ENCODE data around the gene IFFO2.

Gene IFFO2

GRCh38 chr1:18866314-18866713, 90.2 kb downstream of the IFFO2 start:
- no peak for DNase-seq (ENCODE audit: low spot score)
- TF ChIP-seq CTCF (IDR thresholded peaks at IDR 0.05): no peak
- Histone ChIP-seq H3K4me3 (no peak overlapping the region), H3K27ac (no peak overlapping the region)

- DNase-seq (ENCODE audit: low spot score): no peak
- Histone ChIP-seq H3K4me3 (no peak overlapping the region), H3K27ac (no peak overlapping the region)
- no peak for TF ChIP-seq CTCF (IDR thresholded peaks at IDR 0.05)
Observed at GRCh38 chr1:18865176-18865575, 91.3 kb downstream of the IFFO2 start.

- no peak for TF ChIP-seq CTCF (IDR thresholded peaks at IDR 0.05)
Observed at GRCh38 chr1:18861590-18861989, 94.9 kb downstream of the IFFO2 start.

GRCh38 chr1:18861082-18861481, 95.4 kb downstream of the IFFO2 start:
- Histone ChIP-seq H3K4me3 (no peak overlapping the region), H3K27ac (no peak overlapping the region)
- no peak for TF ChIP-seq CTCF (IDR thresholded peaks at IDR 0.05)
- no peak for DNase-seq (ENCODE audit: low spot score)

More at GRCh38 chr1:18861590-18861989, 94.9 kb downstream of the IFFO2 start:
- no peak for DNase-seq (ENCODE audit: low spot score)
- Histone ChIP-seq H3K4me3 (no peak overlapping the region), H3K27ac (no peak overlapping the region)

GRCh38 chr1:18859560-18859959, 96.9 kb downstream of the IFFO2 start, which contains the start of gene TAS1R2:
TAS1R2 (minus strand) TSS chr1:18859660; CDS start chr1:18859660, 0 bp downstream.
- H3K4me3 ChIP-seq: no peak within 1 kb of the TSS
- DNase-seq (ENCODE audit: low spot score): no peak
- H3K27ac ChIP-seq: no peak within 1 kb of the TSS
- TF ChIP-seq CTCF (IDR thresholded peaks at IDR 0.05): no peak

- Histone ChIP-seq H3K4me3 (no peak overlapping the region), H3K27ac (no peak overlapping the region)
- no peak for TF ChIP-seq CTCF (IDR thresholded peaks at IDR 0.05)
- no peak for DNase-seq (ENCODE audit: low spot score)
Observed at GRCh38 chr1:18858070-18858688, 98.3 kb downstream of the IFFO2 start.

- Histone ChIP-seq H3K27ac (no peak overlapping the region), H3K4me3 (no peak overlapping the region)
- no peak for DNase-seq (ENCODE audit: low spot score)
- no peak for TF ChIP-seq CTCF (IDR thresholded peaks at IDR 0.05)
Observed at GRCh38 chr1:18856435-18856834, 100.0 kb downstream of the IFFO2 start.
